Neural cell (in vitro differentiated cells): Measurements from ENCODE around the gene FLRT3. TPM values are rescaled to one million over a fixed set of nuclear protein-coding genes. Genes with fewer than 3 reads are reported as not detected.

Experiments used
- H2AFZ ChIP-seq: fragments of 200-600, 300-800 bp; sonication (generic), shearing (Covaris generic); 2 replicates; pipeline ENCODE4 v1.6.0; 2014; ENCODE audit warnings: low read depth, mild to moderate bottlenecking, antibody characterized with exemption, low read length, moderate library complexity
- H3F3A ChIP-seq: fragments of 200-600 bp; shearing (Covaris generic); 2 replicates; pipeline ENCODE4 v1.6.1; 2016; ENCODE audit warnings: mild to moderate bottlenecking, moderate library complexity, mixed read lengths, antibody characterized with exemption, low read length; ENCODE audit not compliant: insufficient read depth, poor library complexity, severe bottlenecking
- H3K27ac ChIP-seq: fragments of 200-600, 300-800 bp; sonication (generic), shearing (Covaris generic); 2 replicates; pipeline ENCODE4 v1.5.1; 2014; ENCODE audit warnings: mild to moderate bottlenecking, low read length, moderate library complexity
- H3K27me3 ChIP-seq: fragments of 300-800, 200-600 bp; sonication (generic), shearing (Covaris generic); 2 replicates; pipeline ENCODE4 v1.6.0; 2014; ENCODE audit warnings: mild to moderate bottlenecking, low read depth, low read length, moderate library complexity; ENCODE audit not compliant: insufficient read depth
- H3K36me3 ChIP-seq: fragments of 300-800, 200-600 bp; sonication (generic), shearing (Covaris generic); 2 replicates; pipeline ENCODE4 v1.5.1; 2014; ENCODE audit warnings: mild to moderate bottlenecking, antibody characterized with exemption, low read length, moderate library complexity; ENCODE audit not compliant: insufficient read depth
- H3K4me2 ChIP-seq: fragments of 300-800, 200-600 bp; sonication (generic), shearing (Covaris generic); 2 replicates; pipeline ENCODE4 v1.6.0; 2014; ENCODE audit warnings: mild to moderate bottlenecking, low read length
- H3K4me3 ChIP-seq: fragments of 300-800, 200-600 bp; sonication (generic), shearing (Covaris generic); 2 replicates; pipeline ENCODE4 v1.5.1; 2014; ENCODE audit warnings: mild to moderate bottlenecking, low read length, moderate library complexity
- H3K79me2 ChIP-seq: fragments of 200-600 bp; shearing (Covaris generic); replicated peaks from 2 replicates; pipeline ENCODE4 v1.6.0; 2014; ENCODE audit warnings: mild to moderate bottlenecking, low read length, moderate library complexity; ENCODE audit not compliant: insufficient read depth
- H3K9ac ChIP-seq: fragments of 300-800, 200-600 bp; sonication (generic), shearing (Covaris generic); 2 replicates; pipeline ENCODE4 v1.6.1; 2016; ENCODE audit warnings: mild to moderate bottlenecking, low read length, mixed read lengths
- H3K9me2 ChIP-seq: fragments of 200-600 bp; shearing (Covaris generic); 2 replicates; pipeline ENCODE4 v1.6.1; 2016; ENCODE audit warnings: mild to moderate bottlenecking, low read length, mixed read lengths; ENCODE audit not compliant: insufficient read depth
- H3K9me3 ChIP-seq: fragments of 200-600, 300-800 bp; sonication (generic), shearing (Covaris generic); 2 replicates; pipeline ENCODE4 v1.6.1; 2016; ENCODE audit warnings: mild to moderate bottlenecking, mixed run types, low read length, moderate library complexity, mixed read lengths
- H4K20me1 ChIP-seq: fragments of 200-600 bp; shearing (Covaris generic); 2 replicates; pipeline ENCODE4 v1.6.1; 2016; ENCODE audit warnings: mild to moderate bottlenecking, mixed run types; ENCODE audit not compliant: insufficient read depth
- CTCF ChIP-seq: fragments of 450-650 bp; IDR thresholded peaks from 2 replicates; pipeline ENCODE4 v1.5.1; 2014; ENCODE audit warnings: antibody characterized with exemption, mild to moderate bottlenecking, moderate library complexity; ENCODE audit not compliant: poor library complexity, severe bottlenecking
- EP300 ChIP-seq: fragments of 450-650 bp; conservative IDR thresholded peaks from 2 replicates; pipeline ENCODE4 v1.6.1; 2014; ENCODE audit warnings: antibody characterized with exemption, mild to moderate bottlenecking, moderate library complexity; ENCODE audit not compliant: poor library complexity, severe bottlenecking
- EZH2 ChIP-seq: fragments of 200-600, 300-800 bp; shearing (Covaris generic), sonication (generic); IDR thresholded peaks from 2 replicates; pipeline ENCODE4 v1.6.1; 2014; ENCODE audit warnings: antibody characterized with exemption, low read length, borderline replicate concordance, mild to moderate bottlenecking; ENCODE audit not compliant: insufficient read depth, poor library complexity, severe bottlenecking
- MXI1 ChIP-seq: fragments of 450-650 bp; conservative IDR thresholded peaks from 2 replicates; pipeline ENCODE4 v1.6.1; 2014; ENCODE audit warnings: antibody characterized with exemption, mild to moderate bottlenecking; ENCODE audit not compliant: poor library complexity, severe bottlenecking
- POLR2AphosphoS5 ChIP-seq: IDR thresholded peaks from 2 replicates; pipeline ENCODE4 v1.6.1; 2012
- RAD21 ChIP-seq: fragments of 450-650 bp; conservative IDR thresholded peaks from 2 replicates; pipeline ENCODE4 v1.6.1; 2014; ENCODE audit warnings: antibody characterized with exemption, mild to moderate bottlenecking, moderate library complexity
- SMC3 ChIP-seq: fragments of 450-650 bp; conservative IDR thresholded peaks from 2 replicates; pipeline ENCODE4 v1.6.1; 2014; ENCODE audit warnings: antibody characterized with exemption, mild to moderate bottlenecking, moderate library complexity; ENCODE audit not compliant: poor library complexity
- TAF1 ChIP-seq: IDR thresholded peaks from 2 replicates; pipeline ENCODE4 v1.6.1; 2012; ENCODE audit warnings: low read depth
- polyA plus RNA-seq: library from polyadenylated mRNA; depleted of rRNA; stranded (reverse); fragments of >200 nt; gene quantifications from 2 replicates; pipeline ENCODE4 v1.2.3, GENCODE V29; 2014
- TF ChIP-seq, protein P1 (sequence below): IDR thresholded peaks from 2 replicates; pipeline ENCODE4 v1.6.1; 2012; ENCODE audit warnings: borderline replicate concordance

Gene FLRT3
- polyA plus RNA-seq, 1 donor from 2014 or later: 3.2 TPM

GRCh38 chr20:14360416-14360815, 23.0 kb upstream of the FLRT3 start:
- no peaks in the 10 kb centered on the region for H3K79me2 ChIP-seq
- TF ChIP-seq TAF1 (no peak), RAD21 (no peak), POLR2AphosphoS5 (no peak), SMC3 (no peak), EZH2 (no peak), EP300 (no peak), MXI1 (no peak), CTCF (no peak)
- TF ChIP-seq, protein P1, sequence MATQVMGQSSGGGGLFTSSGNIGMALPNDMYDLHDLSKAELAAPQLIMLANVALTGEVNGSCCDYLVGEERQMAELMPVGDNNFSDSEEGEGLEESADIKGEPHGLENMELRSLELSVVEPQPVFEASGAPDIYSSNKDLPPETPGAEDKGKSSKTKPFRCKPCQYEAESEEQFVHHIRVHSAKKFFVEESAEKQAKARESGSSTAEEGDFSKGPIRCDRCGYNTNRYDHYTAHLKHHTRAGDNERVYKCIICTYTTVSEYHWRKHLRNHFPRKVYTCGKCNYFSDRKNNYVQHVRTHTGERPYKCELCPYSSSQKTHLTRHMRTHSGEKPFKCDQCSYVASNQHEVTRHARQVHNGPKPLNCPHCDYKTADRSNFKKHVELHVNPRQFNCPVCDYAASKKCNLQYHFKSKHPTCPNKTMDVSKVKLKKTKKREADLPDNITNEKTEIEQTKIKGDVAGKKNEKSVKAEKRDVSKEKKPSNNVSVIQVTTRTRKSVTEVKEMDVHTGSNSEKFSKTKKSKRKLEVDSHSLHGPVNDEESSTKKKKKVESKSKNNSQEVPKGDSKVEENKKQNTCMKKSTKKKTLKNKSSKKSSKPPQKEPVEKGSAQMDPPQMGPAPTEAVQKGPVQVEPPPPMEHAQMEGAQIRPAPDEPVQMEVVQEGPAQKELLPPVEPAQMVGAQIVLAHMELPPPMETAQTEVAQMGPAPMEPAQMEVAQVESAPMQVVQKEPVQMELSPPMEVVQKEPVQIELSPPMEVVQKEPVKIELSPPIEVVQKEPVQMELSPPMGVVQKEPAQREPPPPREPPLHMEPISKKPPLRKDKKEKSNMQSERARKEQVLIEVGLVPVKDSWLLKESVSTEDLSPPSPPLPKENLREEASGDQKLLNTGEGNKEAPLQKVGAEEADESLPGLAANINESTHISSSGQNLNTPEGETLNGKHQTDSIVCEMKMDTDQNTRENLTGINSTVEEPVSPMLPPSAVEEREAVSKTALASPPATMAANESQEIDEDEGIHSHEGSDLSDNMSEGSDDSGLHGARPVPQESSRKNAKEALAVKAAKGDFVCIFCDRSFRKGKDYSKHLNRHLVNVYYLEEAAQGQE: no peak
- no peak overlapping the region for H3K4me3 ChIP-seq
- no peaks in the 10 kb centered on the region for H3K9me3 ChIP-seq
- H3K4me2 ChIP-seq: no peak overlapping the region
- no peaks in the 10 kb centered on the region for H3F3A ChIP-seq
- no peaks in the 10 kb centered on the region for H3K27me3 ChIP-seq
- H3K27ac ChIP-seq: no peak overlapping the region
- no peak overlapping the region for H3K9ac ChIP-seq
- no peaks in the 10 kb centered on the region for H3K9me2 ChIP-seq
- H3K36me3 ChIP-seq: no peaks in the 10 kb centered on the region
- H2AFZ ChIP-seq: no peak overlapping the region
- H4K20me1 ChIP-seq: no peaks in the 10 kb centered on the region

DNA sequence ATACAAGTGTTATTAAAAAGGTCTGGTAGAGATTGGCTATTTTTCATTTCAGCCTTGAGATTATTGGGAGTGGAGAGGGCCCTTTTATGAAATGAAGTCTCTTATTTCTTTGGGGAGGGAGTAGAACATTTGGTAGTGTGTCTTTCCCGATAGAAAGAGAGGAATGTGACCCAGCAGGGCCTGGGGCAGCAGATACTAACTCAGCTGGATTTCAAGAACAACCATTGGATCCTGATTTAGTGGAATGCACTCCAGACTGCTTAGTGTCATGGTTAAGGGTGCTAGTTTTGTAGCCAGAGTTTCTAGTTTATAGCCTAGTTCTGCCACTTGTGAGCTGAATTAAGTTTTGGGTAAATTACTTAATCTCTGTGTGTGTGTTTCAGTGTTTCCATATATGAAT, 18.4 kb upstream of the FLRT3 start:
- Histone ChIP-seq H3K27me3 (no peaks in the 10 kb centered on the region), H3K9me3 (no peaks in the 10 kb centered on the region), H3K27ac (no peak overlapping the region), H3K9me2 (no peaks in the 10 kb centered on the region), H4K20me1 (no peaks in the 10 kb centered on the region), H2AFZ (no peak overlapping the region), H3K79me2 (no peaks in the 10 kb centered on the region), H3K36me3 (no peaks in the 10 kb centered on the region), H3F3A (no peaks in the 10 kb centered on the region), H3K4me2 (no peak overlapping the region), H3K4me3 (no peak overlapping the region), H3K9ac (no peak overlapping the region)
- TF ChIP-seq EZH2 (no peak), EP300 (no peak), SMC3 (no peak), RAD21 (no peak), POLR2AphosphoS5 (no peak), CTCF (no peak), TAF1 (no peak), MXI1 (no peak)
- TF ChIP-seq, protein P1: no peak
